HG03175 (cell line): ENCODE results near the gene SMIM8.

ENCODE experiments used
- ATAC-seq: cut with Tn5 transposase; IDR thresholded peaks from one replicate; pipeline ENCODE4 v1.9.1; 2021; ENCODE audit warnings: mild to moderate bottlenecking, moderate library complexity; ENCODE audit not compliant: unreplicated experiment

The SMIM8 gene

DNA sequence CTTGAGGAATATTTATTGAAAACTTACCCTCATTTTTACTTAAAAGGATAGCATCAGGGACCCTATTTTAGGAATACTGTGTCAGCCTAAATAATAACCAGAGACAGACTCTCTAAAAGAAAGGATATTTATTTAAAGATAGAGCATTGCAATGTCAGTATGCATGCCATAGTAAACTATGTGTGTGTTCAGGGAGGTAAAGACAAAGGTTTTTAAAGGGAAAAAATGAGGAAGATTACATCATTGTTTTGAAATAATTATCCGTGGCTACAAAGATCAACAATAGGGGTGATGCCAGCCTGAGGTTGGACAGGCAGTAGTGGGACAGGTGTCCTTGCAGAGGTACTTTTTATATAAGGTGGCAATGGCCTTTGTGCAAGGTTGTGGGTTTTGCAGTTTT, 61.6 kb downstream of the SMIM8 start:
- no peak for ATAC-seq

DNA sequence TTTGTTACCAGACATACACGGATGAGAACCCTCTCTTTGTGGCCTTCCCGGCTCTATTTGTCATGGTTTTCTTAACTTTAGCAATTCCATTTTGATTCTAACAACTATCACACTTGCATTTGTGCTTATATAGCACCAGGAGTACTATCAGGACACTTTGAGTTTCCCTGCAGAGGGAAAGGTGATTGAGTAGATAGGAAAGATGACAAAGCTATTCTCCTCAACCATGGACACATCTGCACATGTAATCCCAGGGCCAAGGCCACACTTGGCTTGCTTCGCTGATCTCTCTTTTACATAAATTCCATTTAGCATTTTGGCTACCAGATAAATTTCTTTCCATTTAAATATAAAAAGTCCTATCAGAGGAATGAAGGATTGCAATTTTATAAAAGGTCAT, 62.1 kb downstream of the SMIM8 start:
- ATAC-seq, result no peak

DNA sequence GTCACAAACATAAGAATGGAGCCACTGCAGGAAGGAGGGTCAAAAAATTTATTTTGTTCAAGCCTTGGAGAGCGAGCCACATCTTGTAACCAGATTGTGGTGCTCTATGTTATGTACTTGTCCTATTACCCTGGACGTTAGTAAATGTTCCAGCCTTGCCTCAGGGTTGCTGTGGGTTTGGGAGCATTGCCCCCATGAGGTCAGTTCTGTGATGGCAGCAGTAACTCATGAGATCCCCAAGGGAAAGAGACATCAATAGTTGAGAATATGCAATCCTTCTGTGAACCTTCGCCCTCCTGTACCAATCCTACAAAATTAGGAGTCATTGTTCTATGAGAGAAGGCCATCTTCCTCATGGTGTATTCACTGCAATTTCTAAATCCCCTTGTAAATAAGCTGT, 68.9 kb downstream of the SMIM8 start:
- ATAC-seq, result no peak
